Measurements from ENCODE around the gene MYLK2.

The MYLK2 gene

DNA sequence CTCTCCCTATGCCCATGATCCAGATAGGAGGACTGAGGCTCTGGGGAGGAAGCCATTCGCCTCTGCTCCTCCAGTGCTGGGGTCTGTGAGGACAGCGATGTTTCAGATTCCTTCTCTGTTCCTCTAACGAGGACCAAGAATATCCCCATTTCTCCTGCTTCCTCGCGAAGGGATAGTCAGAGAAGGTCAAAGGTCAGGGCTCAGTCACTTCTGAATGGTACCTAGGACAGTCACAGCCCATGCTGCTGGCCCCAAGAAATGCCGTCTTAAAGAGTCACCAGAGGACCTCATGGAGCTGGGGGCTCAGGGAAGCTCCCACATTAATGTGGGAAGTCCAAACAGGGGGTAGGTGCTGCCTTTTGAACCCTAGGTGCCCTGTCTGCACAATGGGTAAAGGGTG, 24.1 kb downstream of the MYLK2 start:
- Histone ChIP-seq H3K27me3 (replicated peaks; ENCODE audit: control insufficient read depth, insufficient read depth, low read length) (no peaks in the 10 kb centered on the region), H3K36me3 (ENCODE audit: control insufficient read depth, insufficient read depth, low read length) (no peaks in the 10 kb centered on the region), H3K4me3 (replicated peaks; ENCODE audit: low read depth, low read length) (no peak overlapping the region)
- TF ChIP-seq, protein P1, sequence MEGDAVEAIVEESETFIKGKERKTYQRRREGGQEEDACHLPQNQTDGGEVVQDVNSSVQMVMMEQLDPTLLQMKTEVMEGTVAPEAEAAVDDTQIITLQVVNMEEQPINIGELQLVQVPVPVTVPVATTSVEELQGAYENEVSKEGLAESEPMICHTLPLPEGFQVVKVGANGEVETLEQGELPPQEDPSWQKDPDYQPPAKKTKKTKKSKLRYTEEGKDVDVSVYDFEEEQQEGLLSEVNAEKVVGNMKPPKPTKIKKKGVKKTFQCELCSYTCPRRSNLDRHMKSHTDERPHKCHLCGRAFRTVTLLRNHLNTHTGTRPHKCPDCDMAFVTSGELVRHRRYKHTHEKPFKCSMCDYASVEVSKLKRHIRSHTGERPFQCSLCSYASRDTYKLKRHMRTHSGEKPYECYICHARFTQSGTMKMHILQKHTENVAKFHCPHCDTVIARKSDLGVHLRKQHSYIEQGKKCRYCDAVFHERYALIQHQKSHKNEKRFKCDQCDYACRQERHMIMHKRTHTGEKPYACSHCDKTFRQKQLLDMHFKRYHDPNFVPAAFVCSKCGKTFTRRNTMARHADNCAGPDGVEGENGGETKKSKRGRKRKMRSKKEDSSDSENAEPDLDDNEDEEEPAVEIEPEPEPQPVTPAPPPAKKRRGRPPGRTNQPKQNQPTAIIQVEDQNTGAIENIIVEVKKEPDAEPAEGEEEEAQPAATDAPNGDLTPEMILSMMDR (IDR thresholded peaks at IDR 0.05; ENCODE audit: insufficient read depth, low read length, poor library complexity, severe bottlenecking): no peak
- no peak for DNase-seq (ENCODE audit: extremely low read depth, insufficient read length)

DNA sequence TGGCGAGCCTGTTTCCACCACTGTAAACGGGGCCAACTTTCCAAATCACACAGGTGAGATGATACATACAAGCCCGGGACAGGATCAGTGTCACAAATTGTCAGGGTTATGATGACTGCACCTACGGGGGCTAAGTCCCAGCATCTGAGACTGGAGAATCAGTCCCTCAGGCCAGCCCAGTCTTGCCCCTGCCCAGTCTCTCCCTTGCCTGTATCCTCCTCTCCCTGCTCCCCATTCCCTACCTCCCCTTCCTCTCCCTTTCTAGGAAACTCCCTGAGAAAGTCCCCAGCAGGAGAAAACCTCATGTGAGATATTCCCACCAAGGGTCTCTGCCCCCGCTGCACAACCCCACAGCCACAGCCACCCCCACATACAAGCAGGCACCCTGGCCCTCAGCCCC, 24.7 kb downstream of the MYLK2 start:
- DNase-seq (ENCODE audit: extremely low read depth, insufficient read length): no peak
- TF ChIP-seq, protein P1 (IDR thresholded peaks at IDR 0.05; ENCODE audit: insufficient read depth, low read length, poor library complexity, severe bottlenecking): no peak
- Histone ChIP-seq H3K36me3 (ENCODE audit: control insufficient read depth, insufficient read depth, low read length) (no peaks in the 10 kb centered on the region), H3K27me3 (replicated peaks; ENCODE audit: control insufficient read depth, insufficient read depth, low read length) (no peaks in the 10 kb centered on the region; the same call in 1 of the 2 replicates), H3K4me3 (replicated peaks; ENCODE audit: low read depth, low read length) (no peak overlapping the region)

GRCh38 chr20:31844737-31845299, 25.7 kb downstream of the MYLK2 start:
- no peaks in the 10 kb centered on the region for H3K36me3 ChIP-seq (ENCODE audit: control insufficient read depth, insufficient read depth, low read length)
- TF ChIP-seq, protein P1 (IDR thresholded peaks at IDR 0.05; ENCODE audit: insufficient read depth, low read length, poor library complexity, severe bottlenecking): no peak
- no peaks in the 10 kb centered on the region; the same call in 1 of the 2 replicates for H3K27me3 ChIP-seq (replicated peaks; ENCODE audit: control insufficient read depth, insufficient read depth, low read length)
- H3K4me3 ChIP-seq (replicated peaks; ENCODE audit: low read depth, low read length): no peak overlapping the region
- DNase-seq (ENCODE audit: extremely low read depth, insufficient read length): no peak

- Histone ChIP-seq H3K27me3 (replicated peaks; ENCODE audit: control insufficient read depth, insufficient read depth, low read length) (no peaks in the 10 kb centered on the region; the same call in 1 of the 2 replicates), H3K36me3 (ENCODE audit: control insufficient read depth, insufficient read depth, low read length) (no peaks in the 10 kb centered on the region), H3K4me3 (replicated peaks; ENCODE audit: low read depth, low read length) (no peak within 1 kb of the TSS)
- TF ChIP-seq, protein P1 (IDR thresholded peaks at IDR 0.05; ENCODE audit: insufficient read depth, low read length, poor library complexity, severe bottlenecking): no peak
- DNase-seq (ENCODE audit: extremely low read depth, insufficient read length): no peak
These were observed 26.2 kb downstream of the MYLK2 start, which contains the start of gene FOXS1 for GRCh38 chr20:31845300-31845863. FOXS1 (minus strand) TSS chr20:31845604; CDS start chr20:31845542, 62 bp downstream.

GRCh38 chr20:31846793-31847138, 27.6 kb downstream of the MYLK2 start:
- Histone ChIP-seq H3K4me3 (replicated peaks; ENCODE audit: low read depth, low read length) (no peak overlapping the region), H3K36me3 (ENCODE audit: control insufficient read depth, insufficient read depth, low read length) (no peaks in the 10 kb centered on the region), H3K27me3 (replicated peaks; ENCODE audit: control insufficient read depth, insufficient read depth, low read length) (no peaks in the 10 kb centered on the region; the same call in 1 of the 2 replicates)
- TF ChIP-seq, protein P1 (IDR thresholded peaks at IDR 0.05; ENCODE audit: insufficient read depth, low read length, poor library complexity, severe bottlenecking): no peak
- DNase-seq (ENCODE audit: extremely low read depth, insufficient read length): no peak

Data from GM06990 (cell line).